DMS53 (cell line): ENCODE data around the gene PTPRO.

Experiments
- DNase-seq: peaks from one replicate; lab custom pipeline; 2025; lab: John Stamatoyannopoulos, UW

Gene PTPRO

GRCh38 chr12:15322164-15323061, at the start of gene PTPRO:
Gene PTPRO (plus strand): TSS chr12:15322508.
- peak; percentile 82 for DNase-seq

DNA sequence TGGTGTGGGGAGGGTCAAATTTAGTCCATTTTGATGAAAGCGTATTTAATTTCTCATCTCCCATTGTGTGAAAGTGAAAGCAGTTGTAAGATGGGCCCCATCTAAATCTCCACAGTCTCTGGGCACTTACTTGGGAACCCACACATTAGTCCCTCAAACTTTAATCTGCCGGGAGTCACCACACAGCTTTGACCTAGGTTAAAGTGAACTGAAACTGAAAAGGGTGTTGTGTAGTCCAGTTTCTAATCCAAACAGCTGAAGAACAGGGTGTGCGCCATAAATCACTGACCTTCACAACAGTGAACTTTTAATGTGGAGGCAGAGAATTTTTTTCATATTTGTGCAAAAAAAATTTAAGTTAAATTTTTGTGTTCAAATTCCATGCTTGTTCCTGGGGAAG, 48.4 kb upstream of the PTPRO start:
- no peak for DNase-seq

- DNase-seq, result peak; percentile 51
These were observed 47.7 kb upstream of the PTPRO start for GRCh38 chr12:15274561-15274967.

DNA sequence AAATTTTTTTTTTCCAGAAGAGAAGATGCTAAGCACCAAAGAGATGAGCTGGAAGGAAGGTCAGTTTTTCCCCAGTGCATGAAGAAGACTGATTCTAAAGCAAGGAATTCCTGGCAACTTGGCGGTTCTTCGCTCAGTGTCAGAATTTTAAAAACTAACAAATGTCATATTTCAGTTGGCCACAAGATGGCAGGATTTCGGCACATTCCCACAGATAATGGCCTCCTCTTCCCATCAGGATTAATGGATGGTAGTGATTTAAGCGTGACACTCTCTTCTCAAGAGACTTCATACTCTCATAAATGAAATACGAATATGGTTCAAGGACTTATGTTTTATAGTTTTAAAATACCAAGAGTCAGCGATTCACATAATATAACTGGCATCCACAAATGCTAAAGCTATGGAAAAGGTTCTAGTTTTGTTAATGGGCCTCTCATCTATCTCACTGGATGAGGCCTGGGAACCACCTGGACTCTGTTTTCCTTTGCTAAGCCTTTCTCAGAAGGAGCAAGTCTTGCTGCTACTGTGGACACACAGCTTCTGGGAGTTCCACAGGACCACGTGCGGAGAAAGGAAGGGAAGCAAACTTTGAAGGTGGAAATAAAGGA, 46.1 kb upstream of the PTPRO start:
- DNase-seq, result peak; percentile 76

DNA sequence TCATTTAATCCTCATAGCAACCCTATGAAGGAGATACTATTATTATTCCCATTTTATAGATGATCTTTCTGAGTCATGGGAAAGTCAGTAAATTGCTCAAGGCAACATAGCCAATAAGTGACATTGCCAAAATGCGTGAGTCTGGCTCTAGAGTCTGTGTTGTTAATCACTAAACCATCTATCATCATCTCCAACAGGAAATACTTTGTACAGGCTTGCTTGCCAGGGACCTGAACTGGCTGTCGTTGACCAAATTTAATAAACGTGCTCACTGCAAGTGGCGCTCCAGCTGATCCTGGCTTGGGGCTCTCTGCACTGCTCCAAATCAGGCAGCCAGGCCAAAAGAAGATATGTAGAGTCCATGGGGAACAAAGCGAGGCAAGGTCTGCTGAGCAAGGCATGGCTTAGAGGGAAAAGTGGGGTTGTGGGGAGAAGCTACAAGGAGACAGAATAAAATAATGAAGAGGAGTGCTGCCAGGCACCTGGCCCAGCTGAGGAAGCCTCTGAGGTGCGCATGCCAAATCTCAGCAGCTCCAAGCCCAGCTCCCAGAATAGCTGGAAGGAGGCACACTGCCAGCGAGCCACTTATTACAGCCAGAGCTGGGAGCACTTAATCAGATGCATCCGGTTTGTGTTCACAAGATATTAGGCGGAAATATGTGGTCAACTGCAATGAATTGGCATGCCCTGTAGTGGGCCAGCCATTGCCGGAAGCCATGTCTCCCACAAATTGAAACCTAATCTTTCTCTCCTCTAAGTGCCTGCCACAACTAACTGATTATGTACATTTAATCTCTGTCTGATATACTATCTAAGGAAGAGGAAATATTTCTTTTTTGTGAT, 43.3 kb upstream of the PTPRO start:
- peak; percentile 24 for DNase-seq

- no peak for DNase-seq
These were observed 41.4 kb upstream of the PTPRO start for GRCh38 chr12:15280930-15281329.

DNA sequence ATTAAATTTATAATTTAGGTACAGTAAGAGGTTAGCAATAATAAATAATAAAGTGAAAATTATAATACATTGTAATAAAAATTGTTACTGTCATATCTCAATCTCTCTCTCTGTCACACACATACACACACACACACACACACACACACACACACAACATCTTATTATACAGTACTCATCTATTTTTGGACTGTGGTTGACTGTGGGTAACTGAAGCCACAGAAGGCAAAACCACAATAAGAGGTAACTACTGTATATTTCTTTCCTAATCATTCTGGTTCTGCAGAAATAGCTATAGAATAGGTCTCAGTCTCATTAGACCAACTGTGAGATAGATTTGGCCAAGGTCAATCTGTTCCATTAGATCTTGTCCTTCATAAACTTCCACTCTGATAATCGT, 33.1 kb upstream of the PTPRO start:
- no peak for DNase-seq

DNA sequence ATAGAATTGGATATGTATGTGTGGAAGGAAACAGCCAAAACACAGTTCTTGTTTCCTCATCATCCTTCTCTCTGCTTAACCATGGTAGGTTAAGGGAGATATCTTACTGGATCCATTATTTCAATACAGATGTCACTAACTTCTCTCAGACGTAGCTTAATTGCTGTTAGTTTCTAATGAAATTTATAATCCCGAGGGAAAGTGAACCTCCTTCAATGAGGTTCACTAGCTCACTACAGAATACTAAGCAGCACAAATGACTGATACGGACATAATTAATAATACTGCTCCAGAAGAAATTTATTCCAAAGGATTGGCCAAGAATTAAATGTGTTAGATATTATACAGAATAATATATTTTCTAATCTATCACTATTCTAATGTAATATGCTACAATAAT, 28.6 kb upstream of the PTPRO start:
- no peak for DNase-seq

- no peak for DNase-seq
These were observed 22.4 kb upstream of the PTPRO start for GRCh38 chr12:15299947-15300346.

GRCh38 chr12:15304296-15304695, 18.0 kb upstream of the PTPRO start:
- DNase-seq, result no peak

- no peak for DNase-seq
These were observed 15.7 kb upstream of the PTPRO start for GRCh38 chr12:15306605-15307004.

DNA sequence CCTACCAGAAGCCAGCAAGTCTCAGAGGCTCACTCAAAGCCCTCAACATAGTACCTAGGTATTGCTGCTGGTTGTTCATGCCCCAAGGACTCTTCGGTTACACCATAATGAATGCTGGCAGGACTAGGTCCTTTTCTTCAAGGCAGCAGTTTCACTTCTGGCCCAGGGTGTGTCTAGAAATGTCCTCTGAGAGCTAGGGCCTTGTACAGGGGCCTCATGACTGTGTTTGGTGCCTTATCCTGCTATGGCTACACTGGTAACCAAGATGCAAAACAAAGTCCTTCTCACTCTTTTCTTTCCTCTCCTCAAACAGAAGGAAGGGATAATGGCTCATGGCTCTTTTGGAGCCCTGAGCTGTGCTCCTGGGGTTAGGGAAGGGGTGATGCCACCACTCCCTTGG, 15.2 kb upstream of the PTPRO start:
- DNase-seq, result no peak

- DNase-seq, result no peak
These were observed 3.5 kb upstream of the PTPRO start for GRCh38 chr12:15318841-15319240.

- peak; percentile 87 for DNase-seq
These were observed 1.4 kb upstream of the PTPRO start for GRCh38 chr12:15320881-15321280.

- DNase-seq, result peak; percentile 30
These were observed 1.2 kb downstream of the PTPRO start for GRCh38 chr12:15323480-15323879.

DNA sequence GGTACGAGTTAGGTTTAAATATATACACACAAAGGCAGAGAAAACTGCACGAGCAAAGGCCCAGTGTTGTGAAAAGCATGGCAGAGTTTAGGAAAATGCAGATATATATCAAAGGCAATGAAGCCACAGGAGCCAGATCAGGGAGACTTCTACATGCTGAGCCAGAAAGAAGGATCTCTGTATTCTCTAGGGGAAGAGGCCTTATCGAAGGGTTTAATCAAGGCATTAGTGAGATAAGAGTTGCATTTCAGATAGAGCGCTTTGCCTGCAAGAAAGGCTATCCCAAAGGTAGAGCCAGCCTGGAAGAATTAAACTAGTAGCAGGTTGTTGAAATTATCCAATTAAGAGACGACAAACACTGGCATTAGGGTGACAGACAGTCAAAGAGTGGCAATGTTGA, 7.6 kb downstream of the PTPRO start:
- no peak for DNase-seq

DNA sequence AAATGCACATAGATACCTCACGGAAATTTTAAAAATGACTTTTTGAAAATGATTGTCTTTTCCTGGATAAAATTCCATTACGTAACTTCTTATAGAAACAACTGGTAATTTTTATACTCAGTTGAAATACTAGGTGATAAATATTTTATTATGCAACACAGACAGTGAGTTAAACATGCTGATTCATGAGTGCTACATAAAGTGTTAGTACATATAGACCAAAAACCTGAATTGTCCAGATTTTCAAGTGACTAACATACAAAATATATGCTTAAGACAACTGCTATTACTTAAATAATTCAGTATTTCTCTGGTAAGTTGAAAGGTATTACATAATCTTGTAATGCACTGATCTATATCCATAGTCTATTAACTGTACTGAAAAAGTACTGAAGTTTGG, 11.9 kb downstream of the PTPRO start:
- DNase-seq, result no peak

GRCh38 chr12:15335959-15336358, 13.7 kb downstream of the PTPRO start:
- DNase-seq, result no peak

DNA sequence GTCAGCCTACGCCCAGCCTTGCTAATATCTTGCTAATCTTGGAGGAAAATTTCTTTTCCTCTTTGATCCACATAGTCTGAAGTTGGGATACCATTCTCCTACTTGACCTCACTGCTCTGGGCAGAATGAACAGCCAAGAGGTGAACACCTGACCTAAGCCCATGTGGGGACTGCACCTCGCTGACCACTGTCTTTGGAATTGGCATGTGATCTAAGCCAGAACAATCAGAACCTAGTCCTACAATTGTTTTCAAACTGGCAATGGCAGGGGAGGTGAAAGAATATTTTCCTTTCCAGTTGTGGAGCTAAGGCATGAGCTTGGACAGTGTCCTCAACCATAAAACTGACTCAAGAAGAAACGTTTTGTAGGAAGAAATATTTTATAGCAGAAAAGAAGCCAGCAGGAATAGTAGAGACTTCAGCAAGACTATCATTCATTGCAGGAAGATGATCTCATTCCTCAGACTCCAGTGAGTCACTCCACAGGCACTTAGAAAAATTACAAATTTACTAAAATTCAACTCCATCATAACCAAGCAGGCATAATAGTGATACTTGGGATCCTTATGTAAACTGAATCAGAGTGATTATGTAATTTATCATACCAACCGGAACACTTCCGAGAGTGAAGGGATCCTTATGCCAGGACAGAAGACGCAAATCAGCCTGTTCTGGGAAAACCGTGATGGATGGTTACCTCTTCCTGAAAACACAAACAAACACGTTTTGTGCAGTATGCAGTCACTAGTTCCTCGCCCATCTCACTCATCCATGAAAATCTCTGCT, 14.7 kb downstream of the PTPRO start:
- DNase-seq, result peak; percentile 40

DNA sequence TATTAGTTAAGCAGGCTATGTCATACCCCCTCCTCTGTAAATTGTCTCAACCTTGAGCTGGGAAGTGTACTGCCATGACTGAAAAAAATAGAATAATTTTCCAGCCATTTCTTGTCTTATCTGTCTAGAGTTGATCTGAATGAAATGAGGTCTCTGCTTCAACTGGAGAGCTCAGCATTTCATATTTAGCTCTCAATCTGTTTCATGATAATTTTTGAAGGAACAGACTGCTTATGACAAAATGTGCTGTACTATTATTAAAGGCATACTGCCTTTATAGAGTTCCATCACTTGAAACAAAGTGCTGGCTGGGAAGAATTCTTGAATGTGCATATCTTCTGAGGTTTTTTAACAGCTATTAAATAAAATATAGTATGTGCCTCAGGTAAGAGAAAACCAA, 19.1 kb downstream of the PTPRO start:
- DNase-seq, result no peak

- DNase-seq, result no peak
These were observed 22.3 kb downstream of the PTPRO start for GRCh38 chr12:15344561-15344960.

- no peak for DNase-seq
These were observed 24.2 kb downstream of the PTPRO start for GRCh38 chr12:15346488-15346887.
